ACC112 (cell line): Measurements from ENCODE around the gene ZFP90.

ENCODE experiments used
- H2AFZ ChIP-seq: fragments of 200-600 bp; sonication (generic); one replicate; pipeline ENCODE4 v1.6.0; 2017; ENCODE audit warnings: antibody characterized with exemption, low read length; ENCODE audit not compliant: unreplicated experiment
- H3K27ac ChIP-seq: fragments of 200-600 bp; sonication (generic); 2 replicates; pipeline ENCODE4 v1.5.1; 2014; ENCODE audit warnings: low read depth, mild to moderate bottlenecking, antibody characterized with exemption, low read length, moderate library complexity
- H3K27me3 ChIP-seq: fragments of 200-600 bp; sonication (generic); 2 replicates; pipeline ENCODE4 v1.6.1; 2014; ENCODE audit warnings: mild to moderate bottlenecking, antibody characterized with exemption, low read length, moderate library complexity, mixed read lengths; ENCODE audit not compliant: insufficient read depth
- H3K36me3 ChIP-seq: fragments of 200-600 bp; sonication (generic); 2 replicates; pipeline ENCODE4 v1.6.1; 2016; ENCODE audit warnings: mild to moderate bottlenecking, antibody characterized with exemption, low read length, moderate library complexity, mixed read lengths; ENCODE audit not compliant: insufficient read depth
- H3K4me1 ChIP-seq: fragments of 200-600 bp; sonication (generic); one replicate; pipeline ENCODE4 v1.6.1; 2016; ENCODE audit warnings: low read length, mixed read lengths; ENCODE audit not compliant: insufficient read depth, unreplicated experiment, control insufficient read depth
- H3K4me3 ChIP-seq: fragments of 200-600 bp; sonication (generic); 2 replicates; pipeline ENCODE4 v1.5.1; 2014; ENCODE audit warnings: mild to moderate bottlenecking, low read depth, low read length
- H3K79me2 ChIP-seq: fragments of 200-600 bp; sonication (generic); one replicate; pipeline ENCODE4 v1.6.0; 2016; ENCODE audit warnings: low read length; ENCODE audit not compliant: control insufficient read depth, unreplicated experiment, insufficient read depth

The ZFP90 gene

GRCh38 chr16:68519225-68519745, 19.8 kb upstream of the ZFP90 start:
- Histone ChIP-seq H3K27me3 (no peaks in the 10 kb centered on the region), H3K36me3 (no peaks in the 10 kb centered on the region), H3K4me1 (peaks cover 3% of the 10 kb centered on the region), H3K79me2 (no peaks in the 10 kb centered on the region), H2AFZ (no peak overlapping the region), H3K4me3 (no peak overlapping the region), H3K27ac (no peak overlapping the region)

GRCh38 chr16:68520649-68521086, 18.4 kb upstream of the ZFP90 start:
- H2AFZ ChIP-seq: no peak overlapping the region
- no peaks in the 10 kb centered on the region for H3K79me2 ChIP-seq
- H3K36me3 ChIP-seq: no peaks in the 10 kb centered on the region
- H3K4me3 ChIP-seq: peak overlapping the region; percentile 64
- no peak overlapping the region for H3K27ac ChIP-seq
- peaks cover 3% of the 10 kb centered on the region for H3K4me1 ChIP-seq
- no peaks in the 10 kb centered on the region for H3K27me3 ChIP-seq

GRCh38 chr16:68524069-68524820, 14.8 kb upstream of the ZFP90 start:
- Histone ChIP-seq H3K4me3 (no peak overlapping the region), H3K27me3 (no peaks in the 10 kb centered on the region), H3K27ac (no peak overlapping the region), H3K4me1 (peaks cover 3% of the 10 kb centered on the region), H2AFZ (no peak overlapping the region), H3K36me3 (no peaks in the 10 kb centered on the region), H3K79me2 (no peaks in the 10 kb centered on the region)

DNA sequence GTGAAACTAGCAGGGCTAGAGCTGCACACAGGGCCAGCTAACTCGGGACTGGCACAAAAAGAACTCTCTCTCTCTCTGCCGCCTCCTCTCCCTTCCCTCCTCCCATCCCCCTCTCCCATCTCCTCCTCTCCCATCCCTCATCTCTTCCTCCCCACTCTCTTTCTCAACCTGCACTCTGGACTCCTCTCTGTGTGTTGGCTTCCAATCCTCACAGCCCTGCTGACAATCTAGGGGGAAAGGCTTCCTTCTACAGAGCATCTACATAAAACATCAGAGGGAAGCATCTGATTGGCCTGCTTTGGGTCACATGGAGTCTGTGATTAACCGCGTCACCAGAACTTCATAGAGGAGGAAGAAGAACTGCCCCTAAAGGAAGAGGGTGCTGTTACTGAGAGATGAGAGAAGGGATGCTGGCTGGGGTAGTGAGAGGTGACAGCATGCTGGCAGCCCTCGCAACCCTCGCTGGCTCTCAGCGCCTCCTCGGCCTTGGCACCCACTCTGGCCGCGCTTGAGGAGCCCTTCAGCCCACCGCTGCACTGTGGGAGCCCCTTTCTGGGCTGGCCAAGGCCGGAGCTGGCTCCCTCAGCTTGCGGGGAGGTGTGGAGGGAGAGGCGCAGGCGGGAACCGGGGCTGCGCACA, 12.8 kb upstream of the ZFP90 start:
- Histone ChIP-seq H3K27me3 (no peaks in the 10 kb centered on the region), H3K27ac (no peak overlapping the region), H3K4me3 (no peak overlapping the region), H3K79me2 (no peaks in the 10 kb centered on the region), H3K36me3 (no peaks in the 10 kb centered on the region), H3K4me1 (peaks cover 4% of the 10 kb centered on the region), H2AFZ (no peak overlapping the region)

GRCh38 chr16:68526782-68527145, 12.3 kb upstream of the ZFP90 start:
- Histone ChIP-seq H3K4me3 (no peak overlapping the region), H3K27ac (no peak overlapping the region), H3K36me3 (no peaks in the 10 kb centered on the region), H3K27me3 (no peaks in the 10 kb centered on the region), H2AFZ (no peak overlapping the region), H3K4me1 (peaks cover 4% of the 10 kb centered on the region), H3K79me2 (no peaks in the 10 kb centered on the region)

GRCh38 chr16:68528233-68528632, 10.9 kb upstream of the ZFP90 start:
- no peak overlapping the region for H3K27ac ChIP-seq
- no peaks in the 10 kb centered on the region for H3K79me2 ChIP-seq
- no peak overlapping the region for H3K4me3 ChIP-seq
- H3K4me1 ChIP-seq: peaks cover 4% of the 10 kb centered on the region
- H3K36me3 ChIP-seq: no peaks in the 10 kb centered on the region
- no peaks in the 10 kb centered on the region for H3K27me3 ChIP-seq
- H2AFZ ChIP-seq: no peak overlapping the region

DNA sequence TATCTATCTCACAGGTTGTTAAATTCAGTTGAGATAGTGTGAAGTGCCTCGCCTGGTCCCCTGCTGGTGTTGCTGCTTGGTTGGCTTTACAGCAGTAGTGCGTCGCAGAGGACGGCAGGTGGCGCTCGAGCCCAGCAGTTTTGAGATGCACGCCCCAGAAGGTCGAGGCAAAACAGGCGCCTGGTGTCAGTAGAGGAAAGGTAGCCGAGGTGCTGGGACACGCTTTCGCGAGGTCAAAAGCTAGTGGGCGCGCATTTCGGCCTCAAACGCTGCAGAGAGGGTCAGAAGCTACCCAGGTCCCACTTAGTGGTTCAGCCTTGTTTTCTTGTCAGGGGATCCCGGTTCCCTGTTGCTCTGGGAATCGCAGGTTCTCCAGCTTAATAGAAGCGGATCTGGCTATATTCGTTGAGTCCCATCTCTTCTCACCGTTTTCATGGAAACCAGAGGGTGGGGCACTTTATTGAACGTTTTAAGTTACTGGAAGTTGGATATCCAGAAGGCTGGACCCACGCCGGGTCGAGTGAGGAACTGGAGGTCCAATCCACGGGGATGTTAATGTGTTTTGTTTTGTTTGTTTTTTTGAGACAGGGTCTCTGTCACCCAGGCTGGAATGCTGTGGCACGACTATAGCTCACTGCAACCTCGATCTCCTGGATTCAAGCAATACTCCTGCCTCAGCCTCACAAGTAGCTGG, 10.3 kb upstream of the ZFP90 start:
- Histone ChIP-seq H3K27me3 (no peaks in the 10 kb centered on the region), H3K36me3 (peaks cover 6% of the 10 kb centered on the region), H3K79me2 (no peaks in the 10 kb centered on the region), H3K27ac (no peak overlapping the region), H3K4me1 (peaks cover 4% of the 10 kb centered on the region), H3K4me3 (peak overlapping the region; percentile 62), H2AFZ (peak overlapping the region; percentile 55)

GRCh38 chr16:68529608-68529930, 9.5 kb upstream of the ZFP90 start:
- Histone ChIP-seq H3K4me1 (peaks cover 4% of the 10 kb centered on the region), H3K27ac (no peak overlapping the region), H2AFZ (peak overlapping the region; percentile 90), H3K27me3 (no peaks in the 10 kb centered on the region), H3K36me3 (peaks cover 7% of the 10 kb centered on the region), H3K4me3 (peak overlapping the region; percentile 85), H3K79me2 (no peaks in the 10 kb centered on the region)

- peaks cover 7% of the 10 kb centered on the region for H3K36me3 ChIP-seq
- no peak overlapping the region for H3K27ac ChIP-seq
- peaks cover 4% of the 10 kb centered on the region for H3K4me1 ChIP-seq
- peak overlapping the region; percentile 85 for H3K4me3 ChIP-seq
- H2AFZ ChIP-seq: peak overlapping the region; percentile 91
- no peaks in the 10 kb centered on the region for H3K79me2 ChIP-seq
- no peaks in the 10 kb centered on the region for H3K27me3 ChIP-seq
These were observed 9.0 kb upstream of the ZFP90 start for GRCh38 chr16:68529931-68530701.

- Histone ChIP-seq H3K79me2 (no peaks in the 10 kb centered on the region), H2AFZ (no peak overlapping the region), H3K36me3 (peaks cover 7% of the 10 kb centered on the region), H3K4me1 (peaks cover 4% of the 10 kb centered on the region), H3K27me3 (no peaks in the 10 kb centered on the region), H3K27ac (no peak overlapping the region), H3K4me3 (no peak overlapping the region)
These were observed 5.2 kb upstream of the ZFP90 start for GRCh38 chr16:68533937-68534336.
